ENCODE measurements around the gene KRTAP4-8.
"Not testable (repeated sequence)": the region's sequence is repeated elsewhere in the genome, so short reads cannot be mapped to it uniquely, and the experiment has no call there.

The KRTAP4-8 gene

DNA sequence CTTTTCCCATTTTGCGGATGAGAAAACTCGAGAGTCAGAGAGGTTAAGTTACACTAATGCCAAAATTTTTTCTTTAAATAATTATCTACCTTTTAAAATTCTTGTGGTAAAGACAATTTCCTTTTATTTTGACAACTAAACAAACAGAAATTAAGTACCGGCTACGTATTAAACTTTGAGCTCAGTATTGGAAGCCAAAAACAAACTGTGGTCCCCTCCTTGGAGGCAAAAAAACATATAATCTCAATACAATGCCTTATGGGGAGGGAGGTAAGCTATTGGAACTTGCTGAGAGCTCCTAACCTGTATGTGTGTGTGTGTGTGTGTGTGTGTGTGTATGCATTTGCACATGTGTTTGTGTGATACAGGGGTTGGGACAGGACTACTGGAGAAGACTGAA, 34.5 kb downstream of the KRTAP4-8 start:
- no peak for DNase-seq

DNA sequence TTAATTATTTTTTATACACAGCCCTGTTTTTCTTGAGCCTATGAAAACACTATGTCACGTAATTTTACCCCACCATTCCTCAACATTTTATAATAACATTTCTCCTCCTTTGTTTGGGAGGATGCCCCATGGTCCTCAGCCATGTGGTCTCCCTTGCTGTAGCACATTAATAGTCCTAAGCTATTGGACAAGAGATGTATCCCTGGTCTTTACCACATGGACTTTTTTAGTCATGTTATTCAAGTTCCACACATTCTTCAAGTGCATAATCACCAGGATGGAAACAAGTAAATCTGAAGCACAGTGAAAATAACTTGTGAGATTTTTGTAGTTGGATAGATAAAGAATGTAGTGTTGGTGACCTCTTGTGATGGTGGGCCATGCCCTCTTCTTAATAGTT, 36.0 kb downstream of the KRTAP4-8 start:
- DNase-seq: no peak

DNA sequence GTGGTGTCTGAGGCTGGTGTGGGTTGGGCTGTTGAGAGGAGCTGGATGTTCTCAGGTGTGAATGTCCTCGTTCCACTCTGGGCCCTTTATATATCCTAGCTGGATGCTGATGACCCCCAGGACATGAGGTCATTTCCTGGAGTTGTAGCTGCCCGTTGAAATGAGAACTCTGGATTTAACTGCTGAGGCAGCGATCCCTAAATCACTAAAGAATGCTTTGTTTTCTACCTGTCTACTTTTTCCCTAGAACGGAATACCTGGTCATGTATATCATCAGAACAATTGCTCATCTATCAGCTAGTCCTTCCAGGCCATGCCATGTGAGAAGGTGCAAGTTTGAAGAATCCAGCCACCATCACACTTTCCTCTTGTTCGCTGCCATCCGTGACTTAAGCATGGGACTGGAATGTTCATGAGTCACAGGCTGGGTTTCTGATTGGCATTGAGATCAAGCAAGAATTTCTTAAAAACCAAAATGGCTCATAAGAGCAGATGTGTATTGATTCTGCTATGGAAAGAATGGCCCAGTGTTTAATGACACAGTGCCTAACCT, 37.8 kb downstream of the KRTAP4-8 start, which contains the start of gene KRTAP2-3:
TSS of gene KRTAP2-3 (minus strand) at position 63 of the 553 bp plus-strand sequence. CDS start 64 bp downstream, outside the sequence.
- no peak for DNase-seq

DNA sequence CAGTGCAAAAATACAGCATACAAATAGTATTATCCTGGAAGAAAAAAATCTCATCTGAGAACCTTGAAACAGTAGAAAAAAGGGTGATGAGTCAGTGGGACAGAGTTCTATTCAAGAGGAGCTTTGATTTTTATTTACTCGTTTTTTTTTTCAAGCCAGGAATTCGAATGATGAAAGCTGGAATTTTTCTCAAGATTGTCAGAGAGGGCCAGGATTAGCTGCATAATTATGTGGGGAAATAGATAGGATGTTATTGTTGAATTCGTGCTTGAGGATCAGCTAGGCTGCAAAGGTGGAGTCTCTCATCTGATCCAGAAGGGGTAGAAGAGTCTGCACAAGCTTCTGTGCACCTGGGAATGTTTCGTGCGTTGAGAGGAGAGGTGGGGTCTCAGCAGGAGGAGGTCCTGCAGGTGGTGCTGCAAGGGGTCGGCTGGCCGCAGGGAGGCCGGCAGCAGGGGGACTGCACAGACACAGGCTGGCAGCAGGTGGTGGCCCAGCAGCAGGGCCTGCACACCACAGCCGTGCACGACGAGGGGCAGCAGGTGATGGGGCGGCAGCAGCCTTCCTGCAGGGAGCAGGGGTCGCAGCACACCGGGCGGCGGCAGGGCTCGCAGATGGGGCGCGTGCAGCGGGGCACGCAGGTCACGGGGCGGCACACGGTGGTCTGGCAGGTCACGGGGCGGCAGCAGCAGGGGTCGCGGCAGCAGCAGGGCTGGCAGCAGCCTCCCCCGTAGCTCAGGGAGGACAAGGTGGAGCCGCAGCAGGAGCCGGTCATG, 38.5 kb downstream of the KRTAP4-8 start:
- DNase-seq: not testable (repeated sequence)

DNA sequence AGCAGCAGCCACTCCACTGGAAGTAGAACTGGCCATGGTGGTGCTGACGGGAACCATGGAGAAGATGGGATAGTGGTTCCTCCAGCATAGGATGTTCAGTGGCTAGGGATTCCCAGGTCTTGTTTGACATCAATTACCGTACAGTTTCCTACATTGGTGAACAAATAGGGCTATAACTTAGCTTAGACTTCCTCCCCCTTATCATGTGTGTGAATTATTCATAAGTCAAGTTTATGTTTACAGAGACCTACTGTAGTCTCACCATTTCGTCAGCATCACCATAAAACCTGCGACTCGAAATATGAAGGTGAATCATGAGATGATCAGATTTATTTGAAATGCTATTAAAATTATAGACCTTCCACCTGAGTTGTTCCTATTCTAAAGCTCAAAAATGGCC, 39.2 kb downstream of the KRTAP4-8 start:
- no peak for DNase-seq

DNA sequence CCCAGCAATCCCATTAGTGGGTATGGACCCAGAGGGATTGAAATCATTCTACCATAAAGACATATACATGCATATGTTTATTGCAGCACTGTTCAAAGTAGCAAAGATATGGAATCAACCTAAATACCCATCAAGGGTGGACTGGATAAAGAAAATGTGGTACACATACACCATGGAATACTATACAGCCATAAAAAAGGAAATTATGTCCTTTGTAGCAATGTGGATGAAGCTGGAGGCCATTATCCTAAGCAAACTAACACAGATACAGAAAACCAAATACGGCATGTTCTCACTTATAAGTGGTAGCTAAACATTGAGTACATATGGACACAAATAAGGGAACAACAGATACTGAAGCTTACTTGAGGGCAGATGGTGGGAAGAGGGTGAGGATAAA, 40.4 kb downstream of the KRTAP4-8 start:
- DNase-seq: no peak

DNA sequence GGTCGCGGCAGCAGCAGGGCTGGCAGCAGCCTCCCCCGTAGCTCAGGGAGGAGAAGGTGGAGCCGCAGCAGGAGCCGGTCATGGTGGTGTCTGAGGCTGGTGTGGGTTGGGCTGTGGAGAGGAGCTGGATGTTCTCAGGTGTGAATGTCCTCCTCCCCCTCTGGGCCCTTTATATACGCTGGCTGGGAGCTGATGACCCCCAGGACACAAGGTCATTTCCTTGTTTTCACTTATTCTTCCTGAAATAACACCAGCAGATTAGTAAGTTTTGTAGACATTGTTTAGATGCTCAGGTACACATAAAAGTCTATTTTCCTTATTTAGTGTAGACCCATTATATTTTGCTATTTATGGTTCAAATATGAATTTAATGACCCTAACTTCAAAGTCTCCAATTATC, 42.8 kb downstream of the KRTAP4-8 start, which contains the start of gene KRTAP2-2:
TSS of gene KRTAP2-2 (minus strand) at position 101 of the 400 bp plus-strand sequence. CDS start at position 82, 19 bp downstream.
- not testable (repeated sequence) for DNase-seq

DNA sequence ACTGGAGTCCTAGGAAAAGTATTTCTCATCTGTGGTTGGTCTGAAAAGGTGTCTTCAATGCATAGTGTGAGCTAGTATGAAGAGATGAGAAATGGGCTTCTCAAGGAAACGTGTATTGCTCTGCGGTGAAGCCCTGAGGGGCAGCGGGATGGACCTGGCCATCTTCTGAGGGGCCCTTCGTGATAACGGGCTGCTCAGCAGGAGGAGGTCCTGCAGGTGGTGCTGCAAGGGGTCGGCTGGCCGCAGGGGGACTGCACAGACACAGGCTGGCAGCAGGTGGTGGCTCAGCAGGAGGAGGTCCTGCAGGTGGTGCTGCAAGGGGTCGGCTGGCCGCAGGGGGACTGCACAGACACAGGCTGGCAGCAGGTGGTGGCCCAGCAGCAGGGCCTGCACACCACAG, 43.4 kb downstream of the KRTAP4-8 start:
- DNase-seq: not testable (repeated sequence)

DNA sequence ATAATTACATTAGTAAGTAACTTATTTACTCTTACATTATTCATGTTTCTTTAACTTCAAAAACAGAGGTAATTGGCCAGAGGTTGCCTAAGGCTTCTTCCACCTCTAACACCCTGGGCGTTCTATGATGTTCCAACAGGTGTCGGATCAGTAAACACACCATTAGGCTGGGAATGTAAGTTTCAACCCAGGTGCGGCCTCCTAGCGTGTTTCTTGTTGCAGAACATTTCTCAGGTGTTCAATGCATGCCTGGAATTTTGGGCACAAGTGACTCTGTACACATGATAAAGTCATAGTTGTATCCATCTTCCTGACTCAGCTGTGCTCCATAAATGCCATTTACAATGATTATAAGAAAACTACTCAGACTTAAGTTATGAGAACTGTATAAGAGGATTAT, 43.9 kb downstream of the KRTAP4-8 start:
- DNase-seq: no peak

DNA sequence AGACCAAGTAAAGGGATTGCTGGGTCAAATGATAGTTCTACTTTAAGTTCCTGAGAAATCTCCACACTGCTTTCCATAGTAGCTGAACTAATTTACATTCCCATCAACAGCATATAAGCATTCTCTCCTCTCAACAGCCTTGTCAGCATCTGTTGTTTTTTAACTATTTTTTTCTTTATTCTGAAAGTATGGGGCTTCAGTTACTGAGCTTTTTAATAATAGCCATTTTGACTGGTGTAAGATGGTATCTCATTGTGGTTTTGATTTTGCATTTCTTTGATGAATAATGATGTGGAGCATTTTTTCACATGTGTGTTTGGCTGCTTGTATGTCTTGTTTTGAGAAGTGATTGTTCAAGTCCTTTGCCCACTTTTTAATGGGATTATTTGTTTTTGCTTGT, 45.4 kb downstream of the KRTAP4-8 start:
- DNase-seq: no peak

DNA sequence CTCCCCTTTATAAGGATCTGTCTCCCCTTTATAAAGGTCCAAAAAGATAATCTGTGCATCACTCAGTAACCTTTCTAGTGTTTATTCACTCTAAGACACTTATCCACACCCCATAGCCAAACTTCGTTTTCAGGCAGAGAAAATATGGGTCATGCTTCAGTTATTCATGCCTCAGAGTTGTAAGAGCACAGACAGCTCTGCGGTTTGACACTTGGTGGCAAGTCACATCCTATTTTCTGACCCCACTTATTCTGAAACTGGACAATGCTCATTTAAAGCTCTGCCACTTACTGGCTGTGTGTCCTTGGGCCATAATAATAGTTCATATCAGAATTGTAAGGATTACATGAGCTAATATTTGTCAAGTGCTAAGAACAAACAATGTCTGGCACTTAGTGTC, 48.8 kb downstream of the KRTAP4-8 start:
- peak; percentile 46 for DNase-seq

DNA sequence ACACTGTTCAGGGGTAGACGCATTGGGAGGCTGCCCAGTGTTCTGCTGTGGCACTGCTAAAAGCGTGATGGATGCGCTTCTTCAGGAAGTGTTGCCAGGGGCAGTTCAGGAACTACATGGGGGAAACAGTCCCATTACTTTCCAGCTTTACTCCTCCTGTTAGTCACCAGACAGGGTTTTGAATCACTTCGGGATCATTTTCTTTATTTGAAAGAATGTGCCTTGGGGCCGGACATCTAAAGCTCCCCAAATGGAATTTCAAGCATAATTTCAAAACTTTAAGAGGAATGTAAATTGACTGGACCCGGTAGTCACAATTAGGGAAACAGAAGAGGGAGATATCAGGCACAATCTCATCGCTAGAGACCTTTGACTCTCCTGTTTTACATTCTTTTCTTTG, 49.5 kb downstream of the KRTAP4-8 start:
- peak; percentile 60 for DNase-seq

All from 8988T (cell line).